GM12878 (cell line): ENCODE measurements around the gene PRPF4. TPM values are rescaled to one million over a fixed set of nuclear protein-coding genes. Genes with fewer than 3 reads are reported as not detected.

Experiments used
- ATAC-seq: fragments of 200-7000 bp; cut with Tn5 transposase; 3 replicates; pipeline ENCODE4 v1.9.1; 2020; ENCODE audit warnings: mild to moderate bottlenecking, moderate library complexity
- BruUV-seq: library from RNA; stranded (reverse); fragments of 400-500 nt; replicated peaks from 2 replicates; lab custom pipeline; 2021; lab: Mats Ljungman, UMichigan
- CTCF ChIA-PET: fragments of 300-600 bp; sonication (Branson Sonifier 250); formaldehyde crosslinking; extraction: SDS; loops from one replicate; lab custom pipeline; 2021; ENCODE audit warnings: inconsistent platforms; lab: Yijun Ruan, JAX
- POLR2A ChIA-PET: fragments of 350-600 bp; formaldehyde crosslinking; extraction: SDS; loops from one replicate; lab custom pipeline; 2021; ENCODE audit warnings: inconsistent platforms; lab: Charles Lee
- RAD21 ChIA-PET: fragments of 300-600 bp; sonication (Branson Sonifier 250); formaldehyde crosslinking; loops from one replicate; lab custom pipeline; 2023; ENCODE audit warnings: antibody characterized with exemption; ENCODE audit not compliant: unreplicated experiment; lab: Charles Lee
- SMC1A ChIA-PET: fragments of 300-600 bp; sonication (Branson Sonifier 250); formaldehyde crosslinking; loops from one replicate; lab custom pipeline; 2023; ENCODE audit not compliant: unreplicated experiment, uncharacterized antibody; lab: Charles Lee
- DNase-seq: peaks from one replicate; pipeline ENCODE4 v3.0.0-alpha.2; 2011; ENCODE audit warnings: low read depth, low spot score
- FAIRE-seq: peaks from 3 replicates; lab custom pipeline; 2011; peaks lifted over from hg19 to GRCh38; lab: Jason Lieb, UNC
- H2AFZ ChIP-seq: 2 replicates; pipeline ENCODE4 v1.6.0; 2011; ENCODE audit warnings: low read depth, low read length, control low read depth; ENCODE audit not compliant: control insufficient read depth
- H3K27ac ChIP-seq: 2 replicates; pipeline ENCODE4 v1.5.1; 2011; ENCODE audit warnings: control low read depth; ENCODE audit not compliant: control insufficient read depth, insufficient read depth
- H3K27me3 ChIP-seq, 2 experiments: replicated peaks in 1 of 2; 2 replicates each; pipeline versions ENCODE4 v1.6.0 to v1.6.1; 2011; ENCODE audit warnings: low read length in 1 of 2; ENCODE audit not compliant: control insufficient read depth in 2 of 2, insufficient read depth in 2 of 2
- H3K36me3 ChIP-seq, 2 experiments: 2 replicates each; pipeline ENCODE4 v1.5.1; 2011; ENCODE audit warnings: low read length in 1 of 2; ENCODE audit not compliant: control insufficient read depth in 2 of 2, insufficient read depth in 2 of 2
- H3K4me1 ChIP-seq: 2 replicates; pipeline ENCODE4 v1.6.1; 2011; ENCODE audit warnings: mild to moderate bottlenecking, low read length, moderate library complexity, mixed read lengths; ENCODE audit not compliant: control insufficient read depth, insufficient read depth
- H3K4me2 ChIP-seq: 2 replicates; pipeline ENCODE4 v1.6.0; 2011; ENCODE audit warnings: control low read depth; ENCODE audit not compliant: control insufficient read depth, insufficient read depth
- H3K4me3 ChIP-seq: fragments of 200-600 bp; sonication (generic); 2 replicates; pipeline ENCODE4 v1.5.1; 2016
- H3K79me2 ChIP-seq: 2 replicates; pipeline ENCODE4 v1.6.0; 2011; ENCODE audit warnings: low read length; ENCODE audit not compliant: control insufficient read depth, insufficient read depth
- H3K9ac ChIP-seq: 2 replicates; pipeline ENCODE4 v1.8.0; 2011; ENCODE audit warnings: low read length, control low read depth, mixed read lengths; ENCODE audit not compliant: control insufficient read depth, insufficient read depth
- H3K9me3 ChIP-seq: replicated peaks from 3 replicates; pipeline ENCODE4 v1.5.1; 2011; ENCODE audit warnings: mild to moderate bottlenecking, low read length; ENCODE audit not compliant: control insufficient read depth, insufficient read depth
- H4K20me1 ChIP-seq: 2 replicates; pipeline ENCODE4 v1.6.0; 2011; ENCODE audit not compliant: control insufficient read depth, insufficient read depth
- BMI1 ChIP-seq: fragments of 450-650 bp; IDR thresholded peaks from 2 replicates; pipeline ENCODE4 v1.6.1; 2016; ENCODE audit warnings: mild to moderate bottlenecking, moderate library complexity, borderline replicate concordance
- CHD1 ChIP-seq: IDR thresholded peaks from 2 replicates; pipeline ENCODE4 v1.6.1; 2012; ENCODE audit warnings: low read depth, low read length, improper control_type of control experiment
- DPF2 ChIP-seq: fragments of 450-650 bp; IDR thresholded peaks from 2 replicates; pipeline ENCODE4 v1.6.1; 2017; ENCODE audit warnings: mild to moderate bottlenecking
- EGR1 ChIP-seq, 2 experiments: IDR thresholded peaks; 1 replicate in 1 of 2; 2 replicates in 1 of 2; pipeline ENCODE4 v1.6.1; 2011 to 2012; ENCODE audit warnings: low read depth in 2 of 2, low read length in 2 of 2, borderline replicate concordance in 1 of 2, mild to moderate bottlenecking in 1 of 2, moderate library complexity in 1 of 2
- ETV6 ChIP-seq, 2 experiments: fragments of 450-650 bp in 1 of 2; IDR thresholded peaks in 1 of 2; conservative IDR thresholded peaks in 1 of 2; 2 replicates each; pipeline ENCODE4 v1.6.1; 2014; ENCODE audit warnings: antibody characterized with exemption in 1 of 2, borderline replicate concordance in 1 of 2, low read depth in 1 of 2, mild to moderate bottlenecking in 1 of 2, moderate library complexity in 1 of 2
- HDGF ChIP-seq: fragments of 450-650 bp; IDR thresholded peaks from 2 replicates; pipeline ENCODE4 v1.6.1; 2016; ENCODE audit warnings: antibody characterized with exemption
- IRF4 ChIP-seq: IDR thresholded peaks from 2 replicates; pipeline ENCODE4 v1.6.1; 2011; ENCODE audit warnings: low read depth, low read length
- KDM1A ChIP-seq: fragments of 200-600 bp; sonication (generic); IDR thresholded peaks from 2 replicates; pipeline ENCODE4 v1.6.1; 2016; ENCODE audit warnings: borderline replicate concordance
- KLF5 ChIP-seq: fragments of 450-650 bp; IDR thresholded peaks from 2 replicates; pipeline ENCODE4 v1.6.1; 2014; ENCODE audit warnings: mild to moderate bottlenecking; ENCODE audit not compliant: partially characterized antibody
- NRF1 ChIP-seq: conservative IDR thresholded peaks from 2 replicates; pipeline ENCODE4 v1.6.1; 2011; ENCODE audit warnings: mild to moderate bottlenecking, low read depth, low read length, improper control_type of control experiment
- POLR2AphosphoS2 ChIP-seq: IDR thresholded peaks from 2 replicates; pipeline ENCODE4 v1.6.1; 2011; ENCODE audit warnings: low read depth, mild to moderate bottlenecking, low read length, improper control_type of control experiment, moderate library complexity
- RUNX3 ChIP-seq: IDR thresholded peaks from 2 replicates; pipeline ENCODE4 v1.6.1; 2012; ENCODE audit warnings: low read length, inconsistent platforms
- SMARCA5 ChIP-seq: fragments of 450-650 bp; IDR thresholded peaks from 2 replicates; pipeline ENCODE4 v1.6.1; 2017; ENCODE audit warnings: mild to moderate bottlenecking
- TAF1 ChIP-seq: IDR thresholded peaks from 2 replicates; pipeline ENCODE4 v1.6.1; 2011; ENCODE audit warnings: mild to moderate bottlenecking, low read depth, low read length, borderline replicate concordance
- YBX1 ChIP-seq: fragments of 450-650 bp; IDR thresholded peaks from 2 replicates; pipeline ENCODE4 v1.6.1; 2016; ENCODE audit warnings: antibody characterized with exemption
- ZNF207 ChIP-seq: fragments of 450-650 bp; IDR thresholded peaks from 2 replicates; pipeline ENCODE4 v1.6.1; 2014; ENCODE audit warnings: antibody characterized with exemption, mild to moderate bottlenecking, borderline replicate concordance
- WGBS: methylation state at CpG from one replicate; pipeline ENCODE4 v1.1.6; 2016; ENCODE audit warnings: low lambda C conversion rate; ENCODE audit not compliant: insufficient replicate concordance, insufficient coverage; ENCODE audit errors: missing lambda C conversion rate; 5-methylcytosine and 5-hydroxymethylcytosine counted together
- in situ Hi-C: fragments of 300-500 bp; cut with MboI; formaldehyde crosslinking; loops from 9 replicates; pipeline ENCODE4 v1.14.3; 2018; ENCODE audit warnings: mixed read lengths
- intact Hi-C: fragments of 100-400 bp; cut with micrococcal nuclease; formaldehyde crosslinking; loops from one replicate; pipeline ENCODE4 v1.14.2; 2022; ENCODE audit not compliant: unreplicated experiment
- polyA plus RNA-seq, 11 experiments: library from polyadenylated mRNA; depleted of rRNA in 4 of 11; unstranded in 6 of 11; stranded (reverse) in 5 of 11; fragments of >200 nt; fragmentation: Nextera tagmentation in 4 of 11; fragmentation: Illumina TruSeq in 1 of 11; extraction: Ambion mirVana in 4 of 11; extraction: Trizol in 1 of 11; gene quantifications; 1 replicate in 1 of 11; 2 replicates in 10 of 11; pipeline versions ENCODE4 v1.2.1 to v1.2.3, GENCODE V29; 2011 to 2016; ENCODE audit warnings: inconsistent platforms in 2 of 11, missing spikeins in 2 of 11, low read depth in 1 of 11
- total RNA-seq, 4 experiments: library from RNA; depleted of rRNA in 3 of 4; stranded (reverse); fragments of >200 nt in 3 of 4; fragmentation: Illumina TruSeq in 1 of 4; extraction: Trizol in 1 of 4; gene quantifications; 2 replicates each; pipeline versions ENCODE4 v1.2.1 to v1.2.3, GENCODE V29; 2013 to 2021
- TF ChIP-seq, protein P1 (sequence below): IDR thresholded peaks from 2 replicates; pipeline ENCODE4 v1.6.1; 2012; ENCODE audit warnings: mild to moderate bottlenecking, low read depth, low read length
- TF ChIP-seq, protein P2 (sequence below): IDR thresholded peaks from 2 replicates; pipeline ENCODE4 v1.6.1; 2011; ENCODE audit warnings: low read depth, low read length, improper control_type of control experiment, borderline replicate concordance

The PRPF4 gene
- total and polyA plus RNA-seq, 10 of the 15 experiments (the other 5 are each of a cell fraction or from before 2014, with no cell fraction given), result 23.0 to 48.1 (median 39.2) TPM

DNA sequence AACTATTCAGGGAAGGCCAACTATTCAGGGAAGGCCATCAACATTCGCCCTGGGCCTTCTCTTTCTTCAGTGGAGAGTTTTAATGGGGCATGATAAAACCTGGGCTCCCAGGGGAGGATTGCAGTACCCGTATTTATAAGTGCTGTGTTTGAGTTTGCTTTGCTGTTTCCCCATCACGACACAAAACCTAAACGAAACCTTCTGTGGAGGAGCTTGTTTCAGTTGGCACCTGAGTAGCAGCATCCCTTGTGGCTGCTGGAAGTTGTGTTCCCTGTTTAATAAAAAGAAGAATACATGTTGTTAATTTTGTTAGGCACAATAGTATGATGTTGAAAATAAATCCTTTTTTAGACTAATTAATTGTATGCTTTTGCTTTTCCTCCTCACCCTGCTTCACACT lies 56.3 kb downstream of the PRPF4 start:
- TF ChIP-seq HDGF (no peak), TAF1 (no peak), NRF1 (no peak), ZNF207 (no peak), KDM1A (no peak), SMARCA5 (no peak), ETV6 (conservative IDR thresholded peaks at IDR 0.05 in 1 of 2, IDR thresholded peaks at IDR 0.05 in 1 of 2; ENCODE audit: borderline replicate concordance in 1 of 2, low read depth in 1 of 2) (no peak), IRF4 (no peak), KLF5 (no peak), DPF2 (no peak), EGR1 (IDR thresholded peaks at IDR 0.05; ENCODE audit: borderline replicate concordance in 1 of 2, low read depth in 2 of 2, low read length in 2 of 2) (no peak), BMI1 (no peak), CHD1 (no peak), RUNX3 (no peak), YBX1 (no peak), POLR2AphosphoS2 (no peak)
- TF ChIP-seq, protein P1, sequence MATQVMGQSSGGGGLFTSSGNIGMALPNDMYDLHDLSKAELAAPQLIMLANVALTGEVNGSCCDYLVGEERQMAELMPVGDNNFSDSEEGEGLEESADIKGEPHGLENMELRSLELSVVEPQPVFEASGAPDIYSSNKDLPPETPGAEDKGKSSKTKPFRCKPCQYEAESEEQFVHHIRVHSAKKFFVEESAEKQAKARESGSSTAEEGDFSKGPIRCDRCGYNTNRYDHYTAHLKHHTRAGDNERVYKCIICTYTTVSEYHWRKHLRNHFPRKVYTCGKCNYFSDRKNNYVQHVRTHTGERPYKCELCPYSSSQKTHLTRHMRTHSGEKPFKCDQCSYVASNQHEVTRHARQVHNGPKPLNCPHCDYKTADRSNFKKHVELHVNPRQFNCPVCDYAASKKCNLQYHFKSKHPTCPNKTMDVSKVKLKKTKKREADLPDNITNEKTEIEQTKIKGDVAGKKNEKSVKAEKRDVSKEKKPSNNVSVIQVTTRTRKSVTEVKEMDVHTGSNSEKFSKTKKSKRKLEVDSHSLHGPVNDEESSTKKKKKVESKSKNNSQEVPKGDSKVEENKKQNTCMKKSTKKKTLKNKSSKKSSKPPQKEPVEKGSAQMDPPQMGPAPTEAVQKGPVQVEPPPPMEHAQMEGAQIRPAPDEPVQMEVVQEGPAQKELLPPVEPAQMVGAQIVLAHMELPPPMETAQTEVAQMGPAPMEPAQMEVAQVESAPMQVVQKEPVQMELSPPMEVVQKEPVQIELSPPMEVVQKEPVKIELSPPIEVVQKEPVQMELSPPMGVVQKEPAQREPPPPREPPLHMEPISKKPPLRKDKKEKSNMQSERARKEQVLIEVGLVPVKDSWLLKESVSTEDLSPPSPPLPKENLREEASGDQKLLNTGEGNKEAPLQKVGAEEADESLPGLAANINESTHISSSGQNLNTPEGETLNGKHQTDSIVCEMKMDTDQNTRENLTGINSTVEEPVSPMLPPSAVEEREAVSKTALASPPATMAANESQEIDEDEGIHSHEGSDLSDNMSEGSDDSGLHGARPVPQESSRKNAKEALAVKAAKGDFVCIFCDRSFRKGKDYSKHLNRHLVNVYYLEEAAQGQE, result no peak
- TF ChIP-seq, protein P2, sequence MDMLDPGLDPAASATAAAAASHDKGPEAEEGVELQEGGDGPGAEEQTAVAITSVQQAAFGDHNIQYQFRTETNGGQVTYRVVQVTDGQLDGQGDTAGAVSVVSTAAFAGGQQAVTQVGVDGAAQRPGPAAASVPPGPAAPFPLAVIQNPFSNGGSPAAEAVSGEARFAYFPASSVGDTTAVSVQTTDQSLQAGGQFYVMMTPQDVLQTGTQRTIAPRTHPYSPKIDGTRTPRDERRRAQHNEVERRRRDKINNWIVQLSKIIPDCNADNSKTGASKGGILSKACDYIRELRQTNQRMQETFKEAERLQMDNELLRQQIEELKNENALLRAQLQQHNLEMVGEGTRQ, result no peak
- TF ChIP-seq, all 136 proteins: peak for 0
- no peaks in the 10 kb centered on the region for H3K27me3 ChIP-seq
- no peak overlapping the region for H3K4me2 ChIP-seq
- H3K4me1 ChIP-seq, result 0 out of 2 replicates have a peak, but pooled peaks cover 2% of the 10 kb centered on the region
- no peaks in the 10 kb centered on the region for H3K9me3 ChIP-seq
- no peaks in the 10 kb centered on the region for H3K79me2 ChIP-seq
- 39% methylated on average over 4 of the region's 4 CpGs for WGBS
- no peaks in the 10 kb centered on the region for H4K20me1 ChIP-seq
- no peak overlapping the region for H3K4me3 ChIP-seq
- H3K36me3 ChIP-seq, result no peaks in the 10 kb centered on the region
- no peak for ATAC-seq
- no peak overlapping the region for H2AFZ ChIP-seq
- POLR2A ChIA-PET, result interaction anchor here (0.5 kb wide), 1 partner anchor 43 kb away, joined by 3 read pairs; no protein-coding TSS in a partner anchor
- RAD21 ChIA-PET, result no interaction called here
- no peak overlapping the region for H3K27ac ChIP-seq
- no peak overlapping the region for H3K9ac ChIP-seq
- in situ Hi-C loops (no loop called here), intact Hi-C loops (no loop called here)
- BruUV-seq, result no TSS peak
- DNase-seq, result no peak
- FAIRE-seq, result no peak
- SMC1A ChIA-PET, result no interaction called here
- CTCF ChIA-PET, result no interaction called here
